Measurements from ENCODE around the gene ADORA2A.

Gene ADORA2A

GRCh38 chr22:24403346-24403745 is 24.1 kb upstream of the ADORA2A start:
- no peak for DNase-seq (ENCODE audit: low read depth)

- no peak for DNase-seq (ENCODE audit: low read depth)
Measured at GRCh38 chr22:24404561-24405275, 22.7 kb upstream of the ADORA2A start.

GRCh38 chr22:24405631-24406321 is 21.6 kb upstream of the ADORA2A start:
- no peak for DNase-seq (ENCODE audit: low read depth)

- DNase-seq (ENCODE audit: low read depth), result no peak
Measured at GRCh38 chr22:24406322-24407277, 20.8 kb upstream of the ADORA2A start.

- no peak for DNase-seq (ENCODE audit: low read depth)
Measured at GRCh38 chr22:24407278-24407665, 20.1 kb upstream of the ADORA2A start.

GRCh38 chr22:24407884-24408283 is 19.5 kb upstream of the ADORA2A start:
- DNase-seq (ENCODE audit: low read depth), result no peak

GRCh38 chr22:24408630-24409029 is 18.8 kb upstream of the ADORA2A start:
- DNase-seq (ENCODE audit: low read depth), result no peak

- DNase-seq (ENCODE audit: low read depth), result no peak
Measured at GRCh38 chr22:24409707-24410106, 17.7 kb upstream of the ADORA2A start.

GRCh38 chr22:24410110-24410856 is 17.1 kb upstream of the ADORA2A start:
- no peak for DNase-seq (ENCODE audit: low read depth)

GRCh38 chr22:24411256-24412004 is 16.0 kb upstream of the ADORA2A start:
- no peak for DNase-seq (ENCODE audit: low read depth)

GRCh38 chr22:24412274-24412673 is 15.1 kb upstream of the ADORA2A start:
- DNase-seq (ENCODE audit: low read depth), result no peak

GRCh38 chr22:24413271-24413670 is 14.1 kb upstream of the ADORA2A start:
- DNase-seq (ENCODE audit: low read depth), result no peak

GRCh38 chr22:24413736-24414385 is 13.5 kb upstream of the ADORA2A start:
- DNase-seq (ENCODE audit: low read depth), result no peak

GRCh38 chr22:24414523-24414922 is 12.9 kb upstream of the ADORA2A start:
- no peak for DNase-seq (ENCODE audit: low read depth)

- DNase-seq (ENCODE audit: low read depth), result no peak
Measured at GRCh38 chr22:24414984-24415945, 12.1 kb upstream of the ADORA2A start.

- no peak for DNase-seq (ENCODE audit: low read depth)
Measured at GRCh38 chr22:24416095-24416494, 11.3 kb upstream of the ADORA2A start.

- no peak for DNase-seq (ENCODE audit: low read depth)
Measured at GRCh38 chr22:24416611-24417010, 10.8 kb upstream of the ADORA2A start.

GRCh38 chr22:24417200-24417599 is 10.2 kb upstream of the ADORA2A start:
- no peak for DNase-seq (ENCODE audit: low read depth)

GRCh38 chr22:24417901-24418641 is 9.3 kb upstream of the ADORA2A start:
- no peak for DNase-seq (ENCODE audit: low read depth)
